ENCODE data around the gene HIGD2A.

Gene HIGD2A

DNA sequence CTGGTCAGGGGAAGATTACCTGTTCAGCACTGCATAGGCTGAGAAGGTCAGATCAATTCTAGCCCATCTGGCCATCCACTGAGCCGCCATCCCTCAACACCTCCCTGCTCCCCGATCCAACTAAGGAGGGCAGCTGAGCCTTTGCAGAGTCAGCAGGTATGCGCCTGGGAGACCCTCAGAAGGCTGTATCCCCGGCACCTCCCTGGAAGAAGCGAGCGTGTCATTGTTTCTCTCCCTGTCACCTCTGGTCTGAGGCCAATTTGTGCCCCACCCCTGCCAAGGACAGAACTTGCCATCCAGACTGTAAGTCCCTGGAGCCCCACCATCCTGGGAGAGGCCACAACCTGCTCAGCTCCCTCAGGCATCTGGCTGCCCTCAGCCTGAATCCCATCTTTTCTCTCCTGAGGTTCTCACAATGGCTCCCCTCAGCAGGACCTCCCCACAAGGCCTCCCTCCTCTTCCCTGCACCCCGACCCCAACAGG, 25.2 kb downstream of the HIGD2A start:
- no peak for DNase-seq (ENCODE audit: low spot score)
- TF ChIP-seq, protein P1, sequence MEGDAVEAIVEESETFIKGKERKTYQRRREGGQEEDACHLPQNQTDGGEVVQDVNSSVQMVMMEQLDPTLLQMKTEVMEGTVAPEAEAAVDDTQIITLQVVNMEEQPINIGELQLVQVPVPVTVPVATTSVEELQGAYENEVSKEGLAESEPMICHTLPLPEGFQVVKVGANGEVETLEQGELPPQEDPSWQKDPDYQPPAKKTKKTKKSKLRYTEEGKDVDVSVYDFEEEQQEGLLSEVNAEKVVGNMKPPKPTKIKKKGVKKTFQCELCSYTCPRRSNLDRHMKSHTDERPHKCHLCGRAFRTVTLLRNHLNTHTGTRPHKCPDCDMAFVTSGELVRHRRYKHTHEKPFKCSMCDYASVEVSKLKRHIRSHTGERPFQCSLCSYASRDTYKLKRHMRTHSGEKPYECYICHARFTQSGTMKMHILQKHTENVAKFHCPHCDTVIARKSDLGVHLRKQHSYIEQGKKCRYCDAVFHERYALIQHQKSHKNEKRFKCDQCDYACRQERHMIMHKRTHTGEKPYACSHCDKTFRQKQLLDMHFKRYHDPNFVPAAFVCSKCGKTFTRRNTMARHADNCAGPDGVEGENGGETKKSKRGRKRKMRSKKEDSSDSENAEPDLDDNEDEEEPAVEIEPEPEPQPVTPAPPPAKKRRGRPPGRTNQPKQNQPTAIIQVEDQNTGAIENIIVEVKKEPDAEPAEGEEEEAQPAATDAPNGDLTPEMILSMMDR (IDR thresholded peaks at IDR 0.05; ENCODE audit: extremely low read depth, missing control alignments), result no peak

DNA sequence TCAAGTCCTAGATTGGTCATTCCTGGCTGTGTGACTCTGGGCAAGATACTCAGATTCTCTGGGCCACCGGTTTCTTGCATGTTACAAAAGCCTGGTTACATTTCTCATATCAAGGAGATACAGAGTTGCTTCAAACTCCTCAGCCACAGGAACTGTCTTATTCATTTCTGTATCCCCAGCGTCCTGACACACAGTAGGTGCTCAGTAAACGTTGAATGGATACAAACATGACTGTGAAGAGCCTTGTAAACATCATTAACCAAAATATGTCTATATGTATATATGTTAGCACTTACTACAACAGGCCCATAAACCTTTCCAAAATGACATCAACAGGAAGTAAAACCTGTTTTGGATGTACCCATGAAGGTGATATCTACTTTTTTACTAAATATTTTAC, 26.2 kb downstream of the HIGD2A start:
- TF ChIP-seq, protein P1 (IDR thresholded peaks at IDR 0.05; ENCODE audit: extremely low read depth, missing control alignments), result no peak

DNA sequence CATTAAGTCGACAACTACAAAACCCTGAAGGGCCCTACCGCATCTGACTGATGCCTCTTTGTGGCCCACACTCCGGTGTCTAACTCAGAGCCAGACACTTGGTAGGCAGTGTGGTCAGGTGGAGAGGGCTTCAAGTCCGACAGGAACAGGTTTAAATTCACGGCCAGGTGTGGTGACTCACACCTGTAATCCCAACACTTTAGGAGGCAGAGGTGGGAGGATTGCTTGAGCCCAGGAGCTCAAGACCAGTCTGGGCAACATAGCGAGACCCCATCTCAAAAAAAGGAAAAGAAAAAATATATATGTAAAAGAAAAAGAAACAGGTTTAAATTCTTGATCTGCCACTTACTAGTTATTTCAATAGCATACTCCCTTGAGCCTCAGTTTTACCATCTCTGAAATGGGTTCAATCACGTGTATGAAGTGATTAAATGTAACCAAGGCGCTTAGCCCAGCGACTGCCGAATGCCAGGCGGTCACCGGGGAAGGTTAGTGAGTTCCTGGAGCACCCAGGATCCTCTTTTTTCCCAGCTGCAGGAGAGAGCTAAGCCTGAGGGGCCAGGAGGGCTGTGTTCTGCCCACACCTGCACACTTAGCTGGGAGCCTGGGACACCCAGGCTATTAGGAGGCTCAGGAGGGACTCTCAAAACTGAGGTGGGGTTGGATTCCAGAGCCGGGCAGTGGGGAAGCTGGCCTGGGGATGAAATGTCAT, 26.8 kb downstream of the HIGD2A start:
- DNase-seq (ENCODE audit: low spot score), result peak; percentile 53

More for the DNA sequence above, 26.2 kb downstream of the HIGD2A start:
- no peak for DNase-seq (ENCODE audit: low spot score)

DNA sequence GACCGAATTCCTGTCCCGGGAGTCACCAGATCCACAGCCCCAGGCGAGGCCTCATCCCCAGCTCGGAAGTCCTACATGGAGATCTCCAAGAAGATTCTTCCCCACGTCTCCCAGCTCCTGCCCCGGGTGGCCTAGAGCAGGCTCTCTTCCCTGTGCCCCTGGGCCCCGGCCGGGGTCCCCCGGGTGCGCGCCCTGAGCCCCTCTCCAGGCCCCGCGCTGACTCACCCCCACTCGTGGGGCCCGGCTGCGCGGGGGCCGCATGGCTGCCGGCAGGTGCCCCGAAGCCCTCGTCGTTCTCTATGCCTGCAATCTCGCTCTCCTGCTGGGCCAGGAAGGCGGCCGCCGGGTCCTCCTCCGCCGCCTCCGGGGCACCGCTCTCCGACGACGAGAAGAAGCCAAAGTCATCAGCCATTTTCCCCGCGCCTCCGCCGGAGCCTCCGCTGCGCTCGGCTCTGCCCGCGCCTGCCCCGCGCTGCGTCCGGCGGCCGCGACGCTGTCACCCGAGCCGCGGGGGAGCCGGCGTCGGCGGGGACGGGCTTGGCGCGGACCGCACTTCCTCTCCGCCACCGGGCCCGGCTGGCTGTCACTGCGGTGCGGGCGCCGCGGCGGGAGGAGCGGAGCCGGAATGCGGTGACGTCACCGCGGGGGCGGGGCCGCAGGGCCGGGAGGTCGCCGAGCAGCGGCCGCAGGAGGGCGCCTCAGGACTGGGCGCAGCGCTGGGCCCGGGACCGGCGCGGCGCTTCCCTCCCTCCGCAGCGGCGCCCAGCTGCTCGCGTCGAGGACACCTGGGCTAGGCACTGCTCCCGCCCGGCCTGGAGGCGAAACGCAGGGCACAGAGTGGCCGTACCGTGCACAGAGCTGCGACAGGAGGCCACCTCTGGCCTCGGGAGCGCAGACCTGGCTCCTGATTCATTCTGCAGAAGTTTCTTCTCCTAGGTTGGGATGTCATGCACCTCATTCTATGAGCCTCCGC, 27.7 kb downstream of the HIGD2A start, which contains the start of gene CLTB:
Gene CLTB, minus strand, starts transcription at position 588 of the 973 bp plus-strand sequence. Its CDS starts 176 bp downstream, at position 412.
- peak; percentile 97 for DNase-seq (ENCODE audit: low spot score)
- TF ChIP-seq, protein P1 (IDR thresholded peaks at IDR 0.05; ENCODE audit: extremely low read depth, missing control alignments), result peak; percentile 91

More for the DNA sequence above, 26.8 kb downstream of the HIGD2A start:
- TF ChIP-seq, protein P1 (IDR thresholded peaks at IDR 0.05; ENCODE audit: extremely low read depth, missing control alignments), result no peak

DNA sequence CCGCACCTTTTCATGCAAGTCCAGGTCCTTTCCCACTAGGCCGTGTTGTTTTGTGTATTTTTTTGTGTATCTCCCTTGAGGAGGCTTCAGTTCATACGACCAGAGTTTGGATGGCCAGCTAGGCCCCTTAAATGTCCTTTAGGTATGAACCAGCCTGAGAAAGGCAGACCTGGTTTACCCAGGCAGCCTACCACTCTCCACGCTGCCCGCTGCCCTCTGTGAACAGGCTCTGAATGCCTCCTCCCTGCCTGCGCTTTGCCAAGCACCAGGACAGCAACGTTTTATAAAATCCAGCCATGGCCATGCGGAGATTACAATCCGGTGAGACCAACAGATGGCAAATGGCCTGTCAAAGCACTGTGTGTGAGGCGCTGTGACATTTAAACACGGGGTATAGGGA, 28.4 kb downstream of the HIGD2A start:
- TF ChIP-seq, protein P1 (IDR thresholded peaks at IDR 0.05; ENCODE audit: extremely low read depth, missing control alignments), result no peak
- DNase-seq (ENCODE audit: low spot score), result no peak

DNA sequence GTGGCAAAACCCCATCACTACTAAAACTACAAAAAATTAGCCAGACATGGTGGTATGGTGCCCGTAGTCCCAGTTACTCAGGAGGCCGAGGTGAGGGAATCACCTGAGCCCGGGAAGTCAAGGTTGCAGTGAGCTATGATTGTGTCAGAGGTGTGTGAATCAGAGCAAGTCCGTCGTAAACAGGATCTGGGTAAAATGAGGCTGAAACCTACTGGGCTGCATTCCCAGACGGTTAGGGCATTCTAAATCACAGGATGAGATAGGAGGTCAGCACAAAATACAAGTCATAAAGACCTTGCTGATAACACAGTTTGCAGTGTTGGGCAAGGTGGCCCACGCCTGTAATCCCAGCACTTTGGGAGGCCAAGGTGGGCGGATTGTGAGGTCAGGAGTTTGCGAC, 29.7 kb downstream of the HIGD2A start:
- DNase-seq (ENCODE audit: low spot score), result no peak
- TF ChIP-seq, protein P1 (IDR thresholded peaks at IDR 0.05; ENCODE audit: extremely low read depth, missing control alignments), result no peak
